ENCODE data around the gene HS3ST6. TPM values are rescaled to one million over a fixed set of nuclear protein-coding genes. Genes with fewer than 3 reads are reported as not detected.

Gene HS3ST6
- total and polyA plus RNA-seq, 2 of the 13 experiments (the other 11 are each of a cell fraction or from before 2014, with no cell fraction given), result not detected

DNA sequence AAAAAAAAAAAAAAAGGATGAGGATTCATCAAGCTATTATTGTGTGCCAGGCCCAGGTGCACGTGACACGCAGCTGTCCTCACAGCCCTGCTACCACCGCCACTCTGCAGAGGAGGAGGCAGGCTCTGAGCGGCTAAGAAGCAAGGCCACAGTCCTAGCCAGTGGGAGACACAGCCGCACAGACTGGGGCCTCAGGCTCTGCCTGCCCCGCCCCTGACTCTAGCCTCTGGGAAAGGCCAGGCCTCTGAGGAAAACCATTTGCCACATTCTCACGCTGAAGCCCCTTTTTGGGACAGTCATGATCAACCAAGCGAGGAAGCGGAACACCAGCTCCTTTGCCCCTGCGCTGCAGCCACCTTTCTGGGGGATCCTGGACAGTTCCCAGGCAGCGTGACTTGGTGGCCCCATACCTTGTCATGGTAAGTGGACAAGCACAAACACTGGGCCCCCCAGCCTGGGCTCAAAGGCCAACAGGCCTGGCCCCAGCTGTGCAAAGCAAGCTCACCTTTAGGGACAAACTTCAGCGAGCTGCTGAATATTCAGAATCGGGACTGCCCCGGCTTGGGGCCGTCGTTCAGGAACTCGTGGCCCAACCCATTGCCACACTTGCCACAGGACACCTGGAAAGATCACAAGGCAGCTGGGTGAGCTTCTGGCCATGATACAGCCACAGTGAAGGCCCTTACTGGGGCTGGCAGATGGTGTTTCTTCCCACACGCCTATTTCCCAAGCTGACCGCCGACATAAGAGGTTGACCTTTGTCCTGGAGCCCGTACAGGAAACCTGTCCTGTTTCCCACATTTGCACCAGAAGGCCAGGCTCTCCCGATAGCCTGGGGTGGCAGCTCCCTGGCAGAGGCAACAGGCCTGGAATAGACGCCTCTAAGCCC, 22.3 kb upstream of the HS3ST6 start (continued):
- TF ChIP-seq ARHGAP35 (CRISPR knock-in tag; IDR thresholded peaks at IDR 0.05; ENCODE audit: borderline replicate concordance) (no peak), HOXD1 (CRISPR knock-in tag; IDR thresholded peaks at IDR 0.05) (no peak), ASH2L (IDR thresholded peaks at IDR 0.05; ENCODE audit: insufficient read length, low read depth, low read length) (peak; percentile 98), ZBTB42 (CRISPR knock-in tag; IDR thresholded peaks at IDR 0.05) (no peak), TOPORS (CRISPR knock-in tag; IDR thresholded peaks at IDR 0.05) (peak; percentile 65; the same call in 1 of the 2 replicates), KMT2B (CRISPR knock-in tag; IDR thresholded peaks at IDR 0.05) (no peak; the same call in 1 of the 2 replicates), NFKBIZ (CRISPR knock-in tag; IDR thresholded peaks at IDR 0.05) (peak; percentile 68), THYN1 (CRISPR knock-in tag; IDR thresholded peaks at IDR 0.05; ENCODE audit: borderline replicate concordance, low read depth) (no peak), ZZZ3 (CRISPR knock-in tag; IDR thresholded peaks at IDR 0.05; ENCODE audit: borderline replicate concordance) (peak; percentile 84; the same call in 1 of the 2 replicates), ZNF33B (CRISPR knock-in tag; IDR thresholded peaks at IDR 0.05) (no peak), HOXA5 (CRISPR knock-in tag; IDR thresholded peaks at IDR 0.05) (peak; percentile 83), ZNF468 (CRISPR knock-in tag; IDR thresholded peaks at IDR 0.05) (no peak), PHF8 (CRISPR knock-in tag; IDR thresholded peaks at IDR 0.05) (no peak; the same call in 1 of the 2 replicates), ZNF674 (CRISPR knock-in tag; IDR thresholded peaks at IDR 0.05; ENCODE audit: low read depth) (no peak; the same call in 1 of the 2 replicates), ZNF30 (CRISPR knock-in tag; IDR thresholded peaks at IDR 0.05) (no peak; the same call in 1 of the 2 replicates), ZNF335 (CRISPR knock-in tag; IDR thresholded peaks at IDR 0.05) (peak; percentile 82), SNAI1 (CRISPR knock-in tag; IDR thresholded peaks at IDR 0.05; ENCODE audit: borderline replicate concordance) (peak; percentile 91; the same call in 1 of the 2 replicates)
- TF ChIP-seq, protein P1, sequence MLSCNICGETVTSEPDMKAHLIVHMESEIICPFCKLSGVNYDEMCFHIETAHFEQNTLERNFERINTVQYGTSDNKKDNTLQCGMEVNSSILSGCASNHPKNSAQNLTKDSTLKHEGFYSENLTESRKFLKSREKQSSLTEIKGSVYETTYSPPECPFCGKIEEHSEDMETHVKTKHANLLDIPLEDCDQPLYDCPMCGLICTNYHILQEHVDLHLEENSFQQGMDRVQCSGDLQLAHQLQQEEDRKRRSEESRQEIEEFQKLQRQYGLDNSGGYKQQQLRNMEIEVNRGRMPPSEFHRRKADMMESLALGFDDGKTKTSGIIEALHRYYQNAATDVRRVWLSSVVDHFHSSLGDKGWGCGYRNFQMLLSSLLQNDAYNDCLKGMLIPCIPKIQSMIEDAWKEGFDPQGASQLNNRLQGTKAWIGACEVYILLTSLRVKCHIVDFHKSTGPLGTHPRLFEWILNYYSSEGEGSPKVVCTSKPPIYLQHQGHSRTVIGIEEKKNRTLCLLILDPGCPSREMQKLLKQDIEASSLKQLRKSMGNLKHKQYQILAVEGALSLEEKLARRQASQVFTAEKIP (CRISPR knock-in tag; IDR thresholded peaks at IDR 0.05; ENCODE audit: borderline replicate concordance), result no peak
- TF ChIP-seq, protein P2, sequence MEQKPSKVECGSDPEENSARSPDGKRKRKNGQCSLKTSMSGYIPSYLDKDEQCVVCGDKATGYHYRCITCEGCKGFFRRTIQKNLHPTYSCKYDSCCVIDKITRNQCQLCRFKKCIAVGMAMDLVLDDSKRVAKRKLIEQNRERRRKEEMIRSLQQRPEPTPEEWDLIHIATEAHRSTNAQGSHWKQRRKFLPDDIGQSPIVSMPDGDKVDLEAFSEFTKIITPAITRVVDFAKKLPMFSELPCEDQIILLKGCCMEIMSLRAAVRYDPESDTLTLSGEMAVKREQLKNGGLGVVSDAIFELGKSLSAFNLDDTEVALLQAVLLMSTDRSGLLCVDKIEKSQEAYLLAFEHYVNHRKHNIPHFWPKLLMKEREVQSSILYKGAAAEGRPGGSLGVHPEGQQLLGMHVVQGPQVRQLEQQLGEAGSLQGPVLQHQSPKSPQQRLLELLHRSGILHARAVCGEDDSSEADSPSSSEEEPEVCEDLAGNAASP (CRISPR knock-in tag; IDR thresholded peaks at IDR 0.05; ENCODE audit: borderline replicate concordance), result peak; percentile 54; the same call in 1 of the 2 replicates
- TF ChIP-seq, protein P3, sequence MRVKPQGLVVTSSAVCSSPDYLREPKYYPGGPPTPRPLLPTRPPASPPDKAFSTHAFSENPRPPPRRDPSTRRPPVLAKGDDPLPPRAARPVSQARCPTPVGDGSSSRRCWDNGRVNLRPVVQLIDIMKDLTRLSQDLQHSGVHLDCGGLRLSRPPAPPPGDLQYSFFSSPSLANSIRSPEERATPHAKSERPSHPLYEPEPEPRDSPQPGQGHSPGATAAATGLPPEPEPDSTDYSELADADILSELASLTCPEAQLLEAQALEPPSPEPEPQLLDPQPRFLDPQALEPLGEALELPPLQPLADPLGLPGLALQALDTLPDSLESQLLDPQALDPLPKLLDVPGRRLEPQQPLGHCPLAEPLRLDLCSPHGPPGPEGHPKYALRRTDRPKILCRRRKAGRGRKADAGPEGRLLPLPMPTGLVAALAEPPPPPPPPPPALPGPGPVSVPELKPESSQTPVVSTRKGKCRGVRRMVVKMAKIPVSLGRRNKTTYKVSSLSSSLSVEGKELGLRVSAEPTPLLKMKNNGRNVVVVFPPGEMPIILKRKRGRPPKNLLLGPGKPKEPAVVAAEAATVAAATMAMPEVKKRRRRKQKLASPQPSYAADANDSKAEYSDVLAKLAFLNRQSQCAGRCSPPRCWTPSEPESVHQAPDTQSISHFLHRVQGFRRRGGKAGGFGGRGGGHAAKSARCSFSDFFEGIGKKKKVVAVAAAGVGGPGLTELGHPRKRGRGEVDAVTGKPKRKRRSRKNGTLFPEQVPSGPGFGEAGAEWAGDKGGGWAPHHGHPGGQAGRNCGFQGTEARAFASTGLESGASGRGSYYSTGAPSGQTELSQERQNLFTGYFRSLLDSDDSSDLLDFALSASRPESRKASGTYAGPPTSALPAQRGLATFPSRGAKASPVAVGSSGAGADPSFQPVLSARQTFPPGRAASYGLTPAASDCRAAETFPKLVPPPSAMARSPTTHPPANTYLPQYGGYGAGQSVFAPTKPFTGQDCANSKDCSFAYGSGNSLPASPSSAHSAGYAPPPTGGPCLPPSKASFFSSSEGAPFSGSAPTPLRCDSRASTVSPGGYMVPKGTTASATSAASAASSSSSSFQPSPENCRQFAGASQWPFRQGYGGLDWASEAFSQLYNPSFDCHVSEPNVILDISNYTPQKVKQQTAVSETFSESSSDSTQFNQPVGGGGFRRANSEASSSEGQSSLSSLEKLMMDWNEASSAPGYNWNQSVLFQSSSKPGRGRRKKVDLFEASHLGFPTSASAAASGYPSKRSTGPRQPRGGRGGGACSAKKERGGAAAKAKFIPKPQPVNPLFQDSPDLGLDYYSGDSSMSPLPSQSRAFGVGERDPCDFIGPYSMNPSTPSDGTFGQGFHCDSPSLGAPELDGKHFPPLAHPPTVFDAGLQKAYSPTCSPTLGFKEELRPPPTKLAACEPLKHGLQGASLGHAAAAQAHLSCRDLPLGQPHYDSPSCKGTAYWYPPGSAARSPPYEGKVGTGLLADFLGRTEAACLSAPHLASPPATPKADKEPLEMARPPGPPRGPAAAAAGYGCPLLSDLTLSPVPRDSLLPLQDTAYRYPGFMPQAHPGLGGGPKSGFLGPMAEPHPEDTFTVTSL (CRISPR knock-in tag; IDR thresholded peaks at IDR 0.05; ENCODE audit: borderline replicate concordance), result peak; percentile 32; the same call in 1 of the 2 replicates
